HUES64 (cell line): Measurements from ENCODE around the gene GLCCI1.
A peak's percentile ranks its signal among the peaks of the same experiment; 100 is the strongest.

Experiments
- H3K27ac ChIP-seq: 2 replicates; pipeline ENCODE4 v1.7.0; 2013; ENCODE audit warnings: low read depth, low read length, inconsistent platforms
- H3K27me3 ChIP-seq: 2 replicates; pipeline ENCODE4 v1.6.1; 2013; ENCODE audit warnings: mild to moderate bottlenecking, low read length; ENCODE audit not compliant: insufficient read depth
- H3K36me3 ChIP-seq: 2 replicates; pipeline ENCODE4 v1.6.1; 2013; ENCODE audit warnings: mild to moderate bottlenecking, low read length; ENCODE audit not compliant: insufficient read depth
- H3K4me1 ChIP-seq: 2 replicates; pipeline ENCODE4 v1.6.1; 2013; ENCODE audit warnings: mild to moderate bottlenecking, low read length, moderate library complexity; ENCODE audit not compliant: insufficient read depth
- H3K4me3 ChIP-seq: 2 replicates; pipeline ENCODE4 v1.5.1; 2013; ENCODE audit warnings: mild to moderate bottlenecking, low read length, moderate library complexity
- H3K9ac ChIP-seq: 2 replicates; pipeline ENCODE4 v1.6.1; 2013; ENCODE audit warnings: mild to moderate bottlenecking, low read depth, low read length
- H3K9me3 ChIP-seq: 2 replicates; pipeline ENCODE4 v1.6.1; 2013; ENCODE audit warnings: low read depth, low read length; ENCODE audit not compliant: insufficient read depth
- WGBS: fragments of 150-250, 120-280 bp; methylation state at CpG from one replicate; pipeline ENCODE4 v1.1.7; 2013; ENCODE audit warnings: missing lambda C conversion rate; 5-methylcytosine and 5-hydroxymethylcytosine counted together

GLCCI1 gene

GRCh38 chr7:7964250-7964649, 4.3 kb upstream of the GLCCI1 start:
- Histone ChIP-seq H3K4me1 (0 out of 2 replicates have a peak, but pooled peaks cover 4% of the 10 kb centered on the region), H3K9me3 (no peaks in the 10 kb centered on the region), H3K36me3 (no peaks in the 10 kb centered on the region), H3K27ac (no peak overlapping the region), H3K27me3 (no peaks in the 10 kb centered on the region), H3K4me3 (no peak overlapping the region), H3K9ac (no peak overlapping the region)
- WGBS = 88% methylated on average over 1 of the region's 2 CpGs

- 0 out of 2 replicates have a peak, but pooled peaks cover 4% of the 10 kb centered on the region for H3K4me1 ChIP-seq
- H3K27ac ChIP-seq = no peak overlapping the region
- no peaks in the 10 kb centered on the region for H3K36me3 ChIP-seq
- H3K4me3 ChIP-seq = no peak overlapping the region
- H3K9me3 ChIP-seq = no peaks in the 10 kb centered on the region
- no peaks in the 10 kb centered on the region for H3K27me3 ChIP-seq
- no peak overlapping the region for H3K9ac ChIP-seq
- WGBS = 96% methylated on average over 2 of the region's 2 CpGs
Observed at GRCh38 chr7:7964691-7965090, 3.9 kb upstream of the GLCCI1 start.

GRCh38 chr7:7965301-7965700, 3.3 kb upstream of the GLCCI1 start:
- Histone ChIP-seq H3K36me3 (no peaks in the 10 kb centered on the region), H3K27me3 (no peaks in the 10 kb centered on the region), H3K4me3 (no peak overlapping the region), H3K27ac (no peak overlapping the region), H3K4me1 (0 out of 2 replicates have a peak, but pooled peaks cover 4% of the 10 kb centered on the region), H3K9me3 (no peaks in the 10 kb centered on the region), H3K9ac (no peak overlapping the region)
- WGBS = 80% methylated on average over 1 of the region's 1 CpG

GRCh38 chr7:7966141-7966734, 2.4 kb upstream of the GLCCI1 start:
- Histone ChIP-seq H3K27me3 (no peaks in the 10 kb centered on the region), H3K27ac (no peak overlapping the region), H3K4me1 (peaks cover 11% of the 10 kb centered on the region), H3K4me3 (no peak overlapping the region), H3K9me3 (no peaks in the 10 kb centered on the region), H3K36me3 (no peaks in the 10 kb centered on the region), H3K9ac (no peak overlapping the region)
- WGBS = 32% methylated on average over 3 of the region's 3 CpGs

DNA sequence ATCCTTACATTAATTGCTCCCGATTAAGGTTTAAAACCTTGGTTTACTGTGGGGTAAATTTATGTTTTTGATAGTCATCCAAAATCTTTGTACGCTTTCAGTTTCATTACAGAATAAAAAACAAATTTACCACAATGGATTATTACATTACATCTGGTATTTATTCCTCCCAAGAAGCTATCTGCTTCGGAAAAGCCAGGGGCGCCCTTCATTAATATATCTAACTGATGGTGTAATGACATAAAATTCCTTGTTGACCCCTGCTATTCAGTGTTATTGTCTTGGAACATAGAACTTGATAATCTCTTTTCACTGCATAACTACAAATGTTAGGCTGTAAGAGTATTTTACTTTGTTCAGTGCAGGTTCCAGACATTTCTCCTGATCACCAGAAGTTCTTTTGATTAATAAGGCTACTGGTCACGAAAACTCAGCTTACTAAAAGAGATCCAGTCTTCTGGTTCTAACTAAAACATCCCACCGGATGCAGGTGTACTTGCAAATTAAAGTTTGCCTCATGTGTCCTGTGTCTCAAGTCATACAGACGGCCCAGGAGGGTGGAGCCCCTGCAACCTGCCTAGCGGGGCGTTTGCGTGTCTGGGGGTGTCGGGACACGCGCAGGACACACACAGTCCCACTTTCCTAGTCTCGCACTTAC, 581 bp upstream of the GLCCI1 start:
- H3K9me3 ChIP-seq = no peaks in the 10 kb centered on the region
- no peak overlapping the region for H3K27ac ChIP-seq
- H3K4me3 ChIP-seq = peak overlapping the region; percentile 88
- H3K27me3 ChIP-seq = no peaks in the 10 kb centered on the region
- no peak overlapping the region; the same call in 1 of the 2 replicates for H3K9ac ChIP-seq
- peaks cover 29% of the 10 kb centered on the region for H3K4me1 ChIP-seq
- 27% methylated on average over 14 of the region's 14 CpGs for WGBS
- H3K36me3 ChIP-seq = no peaks in the 10 kb centered on the region

GRCh38 chr7:7969306-7970236, 975 bp downstream of the GLCCI1 start:
- Histone ChIP-seq H3K9me3 (no peaks in the 10 kb centered on the region), H3K36me3 (no peaks in the 10 kb centered on the region), H3K27me3 (no peaks in the 10 kb centered on the region), H3K4me1 (peaks cover 34% of the 10 kb centered on the region), H3K4me3 (peak overlapping the region; percentile 88), H3K27ac (peak overlapping the region; percentile 97; the same call in 1 of the 2 replicates), H3K9ac (peak overlapping the region; percentile 70)
- WGBS = under 1% methylated on average over 98 of the region's 98 CpGs

DNA sequence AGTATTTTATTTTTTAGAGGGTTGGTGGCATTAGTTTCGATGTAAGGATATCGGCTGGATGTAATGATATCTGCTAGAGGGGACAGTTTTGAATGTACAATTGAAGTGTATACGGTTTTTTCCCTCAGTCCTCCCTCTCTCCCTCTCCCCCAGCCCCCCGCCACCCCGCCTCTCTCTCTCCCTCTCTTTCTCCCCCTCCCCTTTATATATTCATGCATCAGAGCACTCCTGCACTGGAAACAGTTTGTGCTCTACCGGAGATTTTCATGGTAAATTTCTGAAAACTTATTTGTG, 1.6 kb downstream of the GLCCI1 start:
- H3K4me3 ChIP-seq = peak overlapping the region; percentile 88
- H3K36me3 ChIP-seq = no peaks in the 10 kb centered on the region
- no peaks in the 10 kb centered on the region for H3K9me3 ChIP-seq
- peak overlapping the region; percentile 70 for H3K9ac ChIP-seq
- no peaks in the 10 kb centered on the region for H3K27me3 ChIP-seq
- peaks cover 38% of the 10 kb centered on the region for H3K4me1 ChIP-seq
- no peak overlapping the region for H3K27ac ChIP-seq
- WGBS = 2% methylated on average over 4 of the region's 6 CpGs

- Histone ChIP-seq H3K27me3 (no peaks in the 10 kb centered on the region), H3K9ac (no peak overlapping the region), H3K9me3 (no peaks in the 10 kb centered on the region), H3K27ac (no peak overlapping the region), H3K36me3 (no peaks in the 10 kb centered on the region), H3K4me3 (peak overlapping the region; percentile 88), H3K4me1 (peaks cover 41% of the 10 kb centered on the region)
- WGBS = 28% methylated on average over 7 of the region's 7 CpGs
Observed at GRCh38 chr7:7970531-7971307, 2.1 kb downstream of the GLCCI1 start.

GRCh38 chr7:7971308-7972040, 2.9 kb downstream of the GLCCI1 start:
- H3K36me3 ChIP-seq = no peaks in the 10 kb centered on the region
- peak overlapping the region; percentile 88 for H3K4me3 ChIP-seq
- H3K27ac ChIP-seq = no peak overlapping the region
- peaks cover 41% of the 10 kb centered on the region for H3K4me1 ChIP-seq
- H3K27me3 ChIP-seq = no peaks in the 10 kb centered on the region
- H3K9me3 ChIP-seq = no peaks in the 10 kb centered on the region
- WGBS = 84% methylated on average over 8 of the region's 9 CpGs
- 0 out of 2 replicates have a peak overlapping the region, but pooled peaks have one; percentile 3 for H3K9ac ChIP-seq

DNA sequence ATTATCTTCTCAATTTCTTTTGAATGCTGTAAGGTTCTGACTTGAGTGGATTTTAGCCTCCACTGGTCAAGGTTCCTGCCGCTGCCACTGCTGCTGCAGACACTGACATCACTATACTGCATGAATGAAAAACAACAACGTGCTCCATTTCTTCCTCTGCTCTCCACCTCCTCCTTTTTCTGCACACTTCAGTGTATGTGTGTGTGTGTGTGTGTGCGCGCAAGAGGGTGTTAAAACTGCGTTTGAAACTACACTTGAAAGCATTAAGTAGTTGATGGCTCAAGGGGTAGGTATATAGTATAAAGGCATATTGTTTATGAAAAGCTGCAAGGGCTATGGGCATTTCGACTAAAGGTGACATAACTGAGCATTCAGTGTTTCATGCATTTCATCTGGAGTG, 3.5 kb downstream of the GLCCI1 start:
- WGBS = 77% methylated on average over 5 of the region's 6 CpGs
- Histone ChIP-seq H3K9me3 (no peaks in the 10 kb centered on the region), H3K9ac (0 out of 2 replicates have a peak overlapping the region, but pooled peaks have one; percentile 3), H3K27ac (no peak overlapping the region), H3K36me3 (no peaks in the 10 kb centered on the region), H3K4me1 (peaks cover 42% of the 10 kb centered on the region), H3K4me3 (peak overlapping the region; percentile 88), H3K27me3 (no peaks in the 10 kb centered on the region)
